Activated T-helper 1 cell treated with Interleukin-2 at 50 U/mL for 16 hours (primary cell): ENCODE data around the gene SLITRK3.

Experiments used
- DNase-seq: peaks from one replicate; pipeline ENCODE4 v3.0.0-alpha.2; 2020; ENCODE audit warnings: low read depth

Gene SLITRK3, protein sequence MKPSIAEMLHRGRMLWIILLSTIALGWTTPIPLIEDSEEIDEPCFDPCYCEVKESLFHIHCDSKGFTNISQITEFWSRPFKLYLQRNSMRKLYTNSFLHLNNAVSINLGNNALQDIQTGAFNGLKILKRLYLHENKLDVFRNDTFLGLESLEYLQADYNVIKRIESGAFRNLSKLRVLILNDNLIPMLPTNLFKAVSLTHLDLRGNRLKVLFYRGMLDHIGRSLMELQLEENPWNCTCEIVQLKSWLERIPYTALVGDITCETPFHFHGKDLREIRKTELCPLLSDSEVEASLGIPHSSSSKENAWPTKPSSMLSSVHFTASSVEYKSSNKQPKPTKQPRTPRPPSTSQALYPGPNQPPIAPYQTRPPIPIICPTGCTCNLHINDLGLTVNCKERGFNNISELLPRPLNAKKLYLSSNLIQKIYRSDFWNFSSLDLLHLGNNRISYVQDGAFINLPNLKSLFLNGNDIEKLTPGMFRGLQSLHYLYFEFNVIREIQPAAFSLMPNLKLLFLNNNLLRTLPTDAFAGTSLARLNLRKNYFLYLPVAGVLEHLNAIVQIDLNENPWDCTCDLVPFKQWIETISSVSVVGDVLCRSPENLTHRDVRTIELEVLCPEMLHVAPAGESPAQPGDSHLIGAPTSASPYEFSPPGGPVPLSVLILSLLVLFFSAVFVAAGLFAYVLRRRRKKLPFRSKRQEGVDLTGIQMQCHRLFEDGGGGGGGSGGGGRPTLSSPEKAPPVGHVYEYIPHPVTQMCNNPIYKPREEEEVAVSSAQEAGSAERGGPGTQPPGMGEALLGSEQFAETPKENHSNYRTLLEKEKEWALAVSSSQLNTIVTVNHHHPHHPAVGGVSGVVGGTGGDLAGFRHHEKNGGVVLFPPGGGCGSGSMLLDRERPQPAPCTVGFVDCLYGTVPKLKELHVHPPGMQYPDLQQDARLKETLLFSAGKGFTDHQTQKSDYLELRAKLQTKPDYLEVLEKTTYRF

DNA sequence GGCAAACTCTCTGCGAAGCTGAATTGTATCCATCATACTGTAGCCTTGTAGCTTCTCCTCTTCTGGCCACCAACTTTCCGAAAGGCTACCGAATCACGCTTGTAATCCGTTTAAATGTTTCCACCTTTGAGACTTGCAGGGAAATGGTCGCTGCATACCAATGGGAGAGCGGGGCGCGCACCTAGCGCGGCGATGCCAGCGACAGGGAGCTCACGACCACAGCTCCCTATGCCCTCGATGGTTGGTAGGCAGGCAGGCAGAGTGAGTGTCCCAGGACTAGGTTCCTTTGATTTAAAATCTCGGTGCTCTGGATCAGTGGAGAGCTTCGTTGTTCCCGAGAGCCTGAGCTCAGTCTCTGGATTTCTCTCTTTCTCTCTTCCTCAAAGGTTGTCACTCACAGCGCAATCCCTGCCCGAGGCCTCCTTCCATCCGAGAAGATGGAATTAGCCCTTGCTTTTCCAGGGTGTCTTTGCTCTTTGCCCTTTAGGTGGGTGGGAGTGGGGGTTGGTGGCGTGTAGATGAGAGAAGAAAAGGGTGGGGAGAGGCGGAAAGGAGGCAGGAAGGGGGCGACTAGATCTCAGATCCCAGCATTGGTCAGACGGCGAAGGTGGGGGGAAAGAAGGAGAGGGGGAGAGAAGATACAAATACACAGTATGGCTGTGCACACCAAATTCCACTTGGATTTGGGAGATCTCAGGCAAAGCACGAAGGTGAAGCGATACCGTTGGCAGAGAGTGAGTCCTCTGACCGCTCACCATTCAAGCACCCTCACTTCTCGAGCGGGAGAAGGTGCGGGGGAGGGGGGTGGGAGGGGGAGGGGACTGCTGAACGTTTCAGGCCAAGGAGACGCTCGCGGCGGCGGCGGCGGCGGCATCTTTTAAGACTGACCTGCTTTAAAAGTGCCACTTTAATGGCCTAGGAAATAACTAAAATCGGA lies at the start of gene SLITRK3:
TSS of gene SLITRK3 (minus strand) at position 745 of the 937 bp plus-strand sequence. CDS start 5,554 bp downstream, outside the sequence.
- no peak for DNase-seq

DNA sequence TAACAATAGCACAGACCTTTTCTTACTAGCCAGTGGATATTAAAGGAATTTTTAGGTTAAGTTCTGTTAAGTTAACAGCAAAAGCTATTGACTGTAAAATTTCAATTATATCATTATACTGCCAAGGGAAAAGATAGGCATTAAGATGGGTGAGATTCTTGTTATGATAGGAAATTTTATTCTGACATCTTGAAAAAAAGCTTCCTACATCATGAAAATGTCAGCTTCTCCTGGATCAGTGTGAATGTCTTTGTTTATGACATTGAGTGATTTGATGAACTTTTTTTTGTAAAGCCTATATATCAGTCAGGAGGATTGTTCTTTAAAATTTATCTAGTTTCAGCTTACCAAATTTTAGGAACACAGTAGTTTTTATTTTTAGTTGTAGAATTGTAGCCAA lies 47.4 kb upstream of the SLITRK3 start:
- no peak for DNase-seq

DNA sequence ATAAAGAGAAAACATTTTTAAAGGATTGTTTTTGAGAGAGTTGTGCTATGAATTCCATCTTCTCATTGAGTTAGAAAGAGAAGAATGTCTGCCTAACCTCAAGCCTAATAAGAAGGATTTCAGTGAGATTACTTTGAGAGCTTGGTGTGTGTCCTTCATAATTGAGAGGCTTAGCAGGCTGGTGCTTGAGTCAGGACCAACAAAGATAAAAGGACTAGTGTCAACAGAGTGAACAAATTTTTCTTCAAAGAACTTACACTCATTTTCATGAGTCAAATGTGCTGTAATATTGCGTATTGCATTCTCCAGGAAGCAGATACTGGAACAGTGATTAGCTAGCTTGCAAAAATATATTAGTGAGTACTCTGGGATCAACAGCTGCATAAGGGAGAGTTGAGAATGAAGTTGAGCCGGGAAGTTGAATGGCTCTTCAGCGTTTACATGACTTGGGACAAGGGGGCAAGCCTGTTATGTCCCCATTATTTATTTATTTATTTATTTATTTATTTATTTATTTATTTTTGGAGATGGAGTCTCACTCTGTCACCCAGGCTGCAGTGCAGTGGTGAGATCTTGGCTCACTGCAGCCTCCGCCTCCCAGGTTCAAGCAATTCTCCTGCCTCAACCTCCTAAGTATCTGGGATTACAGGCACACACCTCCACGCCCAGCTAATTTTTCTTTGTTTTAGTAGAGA lies 37.5 kb upstream of the SLITRK3 start:
- DNase-seq: no peak

DNA sequence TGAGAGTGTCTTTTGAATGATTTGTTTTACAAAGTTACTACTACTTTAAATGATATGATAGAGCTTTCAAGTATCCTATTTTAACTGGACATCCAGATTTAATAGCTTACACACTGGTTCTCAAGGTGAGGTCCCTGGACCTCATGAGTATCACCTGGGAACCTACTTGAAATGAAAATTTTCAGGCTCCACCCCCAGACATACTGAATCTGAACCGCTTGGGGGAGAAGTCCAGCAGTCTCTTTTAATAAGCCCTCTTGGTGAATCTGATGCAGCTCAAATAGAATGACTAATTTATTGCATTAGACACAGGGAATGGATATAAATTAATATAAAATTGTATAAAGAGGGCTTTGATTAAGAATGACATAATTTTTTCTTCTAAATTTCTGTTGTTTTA lies 29.4 kb upstream of the SLITRK3 start:
- DNase-seq: no peak

DNA sequence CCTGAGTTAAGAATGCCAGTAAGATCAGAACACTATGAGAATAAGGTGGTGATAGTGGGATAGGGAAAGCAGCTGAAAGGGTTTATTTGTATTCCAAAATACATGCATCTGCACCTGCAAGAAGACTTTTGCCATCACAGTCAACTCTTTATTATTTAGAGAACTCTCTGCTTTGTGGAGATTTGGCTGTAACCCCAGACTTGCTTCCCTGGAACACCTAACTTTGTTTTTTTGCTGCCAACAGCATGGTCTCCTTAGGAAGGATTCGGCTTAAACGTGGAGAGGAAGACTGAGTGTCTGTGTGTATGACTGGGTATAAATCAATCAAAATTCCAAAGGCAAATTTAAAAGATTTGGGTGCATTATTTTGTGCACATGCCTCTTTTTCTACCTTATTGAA lies 21.6 kb upstream of the SLITRK3 start:
- DNase-seq: no peak

DNA sequence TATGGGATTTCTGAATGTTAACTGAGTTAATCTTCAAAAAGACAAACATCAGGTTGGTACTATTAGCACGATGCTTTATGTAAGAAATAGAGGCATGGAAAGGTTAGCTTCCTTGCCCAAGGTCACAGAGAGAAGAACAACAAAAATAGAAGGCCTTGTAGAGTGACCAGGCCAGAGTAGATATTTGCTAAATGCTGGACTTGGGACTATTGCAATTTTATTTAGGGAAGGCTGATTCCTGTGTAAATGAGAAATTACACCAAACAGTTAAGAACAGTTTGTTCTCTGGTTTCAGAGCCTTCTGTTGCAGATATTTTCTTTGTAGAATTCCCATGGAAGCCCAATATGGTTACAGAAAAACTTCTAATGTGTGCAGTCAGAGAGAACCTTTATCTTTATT lies 16.4 kb upstream of the SLITRK3 start:
- no peak for DNase-seq

DNA sequence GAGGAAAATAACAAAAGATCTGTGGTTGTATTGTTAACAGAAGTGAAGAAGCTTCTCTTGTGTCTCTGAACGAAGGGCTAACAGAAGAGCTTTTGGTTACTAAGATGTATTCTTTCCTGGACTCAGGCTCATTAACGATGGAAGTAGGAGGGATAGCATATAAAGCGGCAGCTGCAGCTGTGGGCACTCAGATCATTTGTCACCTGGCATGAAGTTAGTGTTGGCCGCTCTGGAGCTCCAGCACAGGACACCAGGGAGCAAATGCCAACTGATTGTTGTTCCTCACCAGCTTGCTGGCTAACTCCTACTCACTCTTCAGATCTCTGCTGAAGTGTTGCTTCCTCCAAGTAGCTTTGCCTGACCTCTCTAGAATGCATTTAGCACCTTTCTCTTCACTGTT lies 15.5 kb upstream of the SLITRK3 start:
- no peak for DNase-seq

DNA sequence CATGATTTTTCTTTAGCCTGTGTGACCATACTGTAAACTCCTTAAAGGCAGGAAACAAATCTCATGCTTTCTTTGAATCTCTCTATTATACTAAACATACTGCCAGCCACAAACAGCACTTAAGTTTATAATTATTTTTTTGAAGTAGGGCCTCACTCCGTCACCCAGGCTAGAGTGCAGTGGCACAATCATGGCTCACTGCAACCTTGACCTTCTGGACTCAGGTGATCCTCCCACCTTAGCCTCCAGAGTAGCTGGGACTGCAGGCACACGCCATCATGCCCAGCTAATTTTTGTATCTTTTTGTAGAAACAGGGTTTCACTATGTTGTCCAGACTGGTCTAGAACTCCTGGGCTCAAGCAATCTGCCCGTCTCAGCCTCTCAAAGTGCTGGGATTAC lies 14.5 kb upstream of the SLITRK3 start:
- no peak for DNase-seq

DNA sequence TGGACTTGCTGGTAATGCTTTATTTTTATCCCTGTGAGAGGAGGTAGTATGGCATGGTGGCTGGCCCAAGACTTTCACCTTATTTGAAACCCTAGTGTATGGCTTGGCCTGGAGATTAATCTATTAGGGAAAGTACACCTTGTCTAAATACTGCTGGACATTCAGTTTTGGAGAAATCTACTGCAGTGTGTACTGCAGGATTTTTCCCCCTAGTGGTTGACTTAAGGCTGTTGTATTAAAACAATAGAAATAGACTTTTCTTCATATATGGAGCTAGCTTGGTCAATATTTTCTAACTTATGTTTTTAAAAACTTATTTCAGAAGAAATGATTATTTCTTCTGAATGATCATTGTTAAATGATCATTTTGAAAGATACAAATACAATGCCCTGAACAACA lies 13.9 kb upstream of the SLITRK3 start:
- no peak for DNase-seq

DNA sequence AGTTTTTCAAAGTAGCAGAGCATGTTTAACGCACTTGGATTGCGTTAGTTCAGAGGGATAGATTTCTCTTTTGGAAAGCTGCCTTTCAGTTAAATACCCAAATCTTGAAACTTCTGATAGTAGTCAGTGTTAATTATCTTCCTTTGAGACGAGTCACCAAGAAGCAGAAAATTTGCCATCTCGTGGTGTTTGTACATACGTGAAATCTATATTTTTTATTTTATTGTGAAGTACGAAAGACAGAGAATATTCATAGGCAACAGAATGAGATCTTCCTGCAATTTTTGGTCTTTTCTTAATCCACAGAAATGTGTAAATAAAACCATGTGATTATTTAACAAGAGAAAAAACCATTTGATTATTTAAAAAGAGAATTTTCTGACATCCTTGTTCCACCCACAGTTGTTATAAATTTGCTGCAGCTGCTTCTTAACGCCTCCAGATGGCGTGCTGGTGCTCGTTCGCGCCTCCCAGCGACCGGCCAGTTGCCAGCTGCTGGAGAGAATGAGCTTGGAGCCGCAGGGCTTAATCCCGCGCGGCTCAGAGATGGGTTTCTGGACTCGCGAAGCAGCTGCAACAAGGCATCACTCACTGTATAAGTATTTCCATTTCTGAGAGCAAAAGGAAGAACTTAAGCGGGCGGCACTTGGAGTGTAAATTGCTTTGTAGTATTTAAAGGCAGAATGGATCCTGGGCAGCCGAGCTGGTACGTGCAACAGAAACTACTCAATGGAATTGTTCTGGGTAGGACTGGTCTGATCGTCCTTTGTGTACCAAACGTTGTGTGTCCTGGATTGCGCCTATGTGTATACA lies 10.5 kb upstream of the SLITRK3 start:
- no peak for DNase-seq

DNA sequence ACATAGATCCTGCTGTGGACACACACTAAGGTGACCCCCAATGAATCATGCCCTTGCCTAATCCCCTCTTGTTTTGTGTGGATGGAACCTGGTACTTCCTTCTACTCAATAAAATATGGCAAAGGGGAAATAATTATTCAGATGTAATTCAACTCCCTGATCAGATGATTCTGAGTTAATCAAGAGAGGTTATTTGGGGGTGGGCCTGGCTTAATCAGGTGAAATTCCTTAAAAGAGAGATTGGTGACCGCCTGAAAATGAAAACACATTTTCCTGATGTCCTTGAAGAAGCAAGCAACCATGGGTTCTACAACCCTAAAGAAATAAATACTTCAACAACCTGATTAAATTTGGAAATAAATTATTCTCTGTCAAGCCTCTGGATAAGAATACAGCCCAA lies 8.3 kb upstream of the SLITRK3 start:
- DNase-seq: no peak

DNA sequence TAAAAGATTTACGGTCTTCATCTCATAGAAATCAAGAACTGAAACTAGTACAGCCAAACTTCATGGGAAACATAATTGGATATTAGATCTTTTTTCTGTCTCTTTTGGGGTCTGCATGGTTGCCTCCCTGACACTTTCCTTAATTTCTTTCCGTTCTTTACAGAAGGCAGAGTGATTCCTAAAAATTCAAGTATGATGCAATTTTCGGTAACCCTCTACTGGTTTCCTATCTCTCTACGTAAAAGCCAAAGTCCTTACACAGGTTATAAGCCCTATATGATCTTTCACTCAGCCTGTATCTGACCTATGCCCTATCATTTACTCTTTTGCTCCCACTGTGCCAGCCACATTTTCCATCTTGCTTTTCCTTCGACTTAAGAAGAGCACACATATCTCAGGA lies 6.8 kb upstream of the SLITRK3 start:
- DNase-seq: no peak

DNA sequence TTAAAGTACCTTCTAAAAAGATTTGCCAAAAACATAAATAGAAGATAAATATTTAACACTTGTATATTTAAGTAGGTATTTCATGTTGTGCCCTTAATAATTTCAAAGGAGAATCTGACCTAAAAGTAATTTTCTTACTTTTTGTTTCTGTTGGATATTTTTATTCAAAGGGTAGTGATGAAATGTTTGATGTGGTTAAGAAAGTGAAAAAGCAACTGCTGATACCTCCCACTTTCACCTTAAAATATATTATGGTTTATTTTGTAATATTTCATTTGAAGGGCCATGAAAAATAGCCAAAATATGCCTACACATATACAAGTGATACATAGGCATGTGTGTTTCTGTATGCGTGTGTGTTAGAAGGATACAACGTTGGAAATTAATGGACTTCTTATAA lies 5.8 kb upstream of the SLITRK3 start:
- DNase-seq: no peak

DNA sequence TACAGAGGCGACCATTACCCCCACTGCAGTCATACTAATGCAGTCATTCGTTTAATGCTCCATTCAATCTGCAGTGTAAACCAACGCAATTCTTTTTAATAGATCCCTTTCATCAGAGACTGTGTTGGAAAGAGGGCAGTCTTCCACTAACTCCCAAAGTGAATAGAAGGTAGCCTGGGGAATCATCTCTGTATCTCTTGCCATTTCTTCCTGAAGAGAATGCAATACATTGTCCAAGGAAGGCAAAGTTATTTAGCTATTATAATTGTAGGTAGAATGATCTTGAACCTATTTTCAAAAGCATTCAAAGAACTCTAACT lies 1.3 kb upstream of the SLITRK3 start:
- no peak for DNase-seq

DNA sequence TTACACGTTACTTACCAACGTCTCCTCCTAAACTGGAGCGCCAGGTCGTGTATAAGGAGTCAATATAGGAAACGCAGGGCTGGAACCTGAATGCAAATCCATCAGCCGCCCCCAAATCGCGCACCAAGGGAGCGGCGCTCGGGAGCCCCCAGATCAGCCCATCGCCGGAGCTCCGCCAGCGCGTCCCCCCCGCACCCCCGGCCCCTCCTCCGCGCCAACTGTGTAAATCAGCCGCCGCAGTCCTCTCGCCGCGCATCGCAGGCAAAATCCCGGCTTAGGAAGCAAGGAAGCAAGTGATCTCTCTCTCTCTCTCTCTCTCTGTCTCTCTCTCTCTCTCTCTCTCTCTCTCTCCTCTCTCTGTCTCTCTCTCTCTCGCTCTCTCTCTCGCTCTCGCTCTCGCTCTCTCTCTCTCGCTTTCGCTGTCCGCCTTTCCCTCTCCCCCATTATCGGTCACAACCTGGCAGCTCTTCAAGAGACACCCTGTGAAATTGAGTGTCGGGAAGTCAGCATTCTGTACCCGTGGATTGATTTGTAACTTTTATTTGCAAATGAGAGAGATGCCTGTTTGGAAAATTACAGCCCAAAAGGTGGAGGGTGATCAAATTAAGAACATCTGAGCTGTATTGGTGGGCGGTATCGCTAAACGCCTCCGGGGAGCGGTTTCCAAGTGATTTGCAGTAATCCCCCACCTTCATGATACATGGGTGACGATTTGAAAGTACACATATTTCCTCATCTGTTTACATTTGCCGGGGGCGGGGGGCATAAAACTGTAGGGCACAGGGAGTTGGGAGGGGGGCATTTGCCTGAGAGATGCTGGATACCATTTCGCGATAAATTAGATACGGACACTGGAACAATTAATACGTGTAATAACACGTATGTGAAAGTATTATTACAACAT lies 645 bp upstream of the SLITRK3 start:
- DNase-seq: no peak

DNA sequence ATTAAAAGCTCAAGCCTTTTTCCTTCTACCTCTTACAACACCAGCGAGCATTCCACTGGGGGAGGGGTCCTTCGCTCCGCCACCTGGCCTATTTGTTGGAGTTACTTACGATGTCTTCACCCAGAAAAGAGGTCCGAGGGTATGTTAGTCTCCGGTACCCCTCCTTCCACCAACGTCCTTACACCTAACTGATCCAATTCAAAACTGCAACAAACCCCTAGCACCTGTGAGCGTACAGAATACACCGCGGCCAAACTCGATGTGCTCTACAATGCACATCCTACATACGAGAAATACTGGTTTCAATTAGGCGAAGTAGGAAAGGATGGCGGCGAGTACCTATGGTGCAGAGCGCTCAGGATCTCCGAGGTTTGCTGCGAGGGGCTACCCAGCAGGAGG lies 944 bp downstream of the SLITRK3 start:
- no peak for DNase-seq

DNA sequence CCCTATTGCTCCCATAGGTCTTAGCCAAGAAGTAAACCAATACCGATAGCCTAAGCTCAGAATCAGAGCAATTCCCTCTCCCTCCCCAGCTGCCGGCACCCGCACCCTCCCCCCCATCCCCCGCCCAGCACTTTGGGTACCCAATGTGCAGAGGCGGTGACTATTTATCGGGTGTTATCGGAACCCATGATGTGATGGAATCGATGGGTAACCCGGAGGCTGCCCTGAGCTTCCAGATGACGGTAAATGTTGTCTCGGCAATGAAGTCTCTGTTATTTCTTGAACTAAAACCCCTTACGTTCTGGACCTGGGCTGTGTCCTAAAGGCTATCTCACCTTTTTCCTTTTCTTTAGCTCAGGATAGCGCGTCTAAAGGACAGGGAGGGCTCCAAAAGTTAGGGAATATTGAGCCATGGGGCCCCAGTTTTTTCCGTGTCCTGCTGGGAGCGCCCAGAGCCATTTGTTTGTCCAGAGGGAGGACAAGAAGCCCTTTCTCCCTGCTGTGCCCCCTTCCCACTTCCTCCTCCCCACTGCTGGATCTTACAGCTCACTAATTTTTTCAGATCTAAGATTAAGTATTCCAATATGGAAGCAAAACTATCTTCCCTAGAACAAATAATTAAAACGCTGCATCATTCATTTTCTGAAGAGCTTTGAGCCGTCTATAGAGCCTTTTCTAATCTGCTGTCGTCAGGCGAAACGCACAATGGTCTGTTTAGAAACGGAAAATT lies 1.5 kb downstream of the SLITRK3 start:
- DNase-seq: no peak

DNA sequence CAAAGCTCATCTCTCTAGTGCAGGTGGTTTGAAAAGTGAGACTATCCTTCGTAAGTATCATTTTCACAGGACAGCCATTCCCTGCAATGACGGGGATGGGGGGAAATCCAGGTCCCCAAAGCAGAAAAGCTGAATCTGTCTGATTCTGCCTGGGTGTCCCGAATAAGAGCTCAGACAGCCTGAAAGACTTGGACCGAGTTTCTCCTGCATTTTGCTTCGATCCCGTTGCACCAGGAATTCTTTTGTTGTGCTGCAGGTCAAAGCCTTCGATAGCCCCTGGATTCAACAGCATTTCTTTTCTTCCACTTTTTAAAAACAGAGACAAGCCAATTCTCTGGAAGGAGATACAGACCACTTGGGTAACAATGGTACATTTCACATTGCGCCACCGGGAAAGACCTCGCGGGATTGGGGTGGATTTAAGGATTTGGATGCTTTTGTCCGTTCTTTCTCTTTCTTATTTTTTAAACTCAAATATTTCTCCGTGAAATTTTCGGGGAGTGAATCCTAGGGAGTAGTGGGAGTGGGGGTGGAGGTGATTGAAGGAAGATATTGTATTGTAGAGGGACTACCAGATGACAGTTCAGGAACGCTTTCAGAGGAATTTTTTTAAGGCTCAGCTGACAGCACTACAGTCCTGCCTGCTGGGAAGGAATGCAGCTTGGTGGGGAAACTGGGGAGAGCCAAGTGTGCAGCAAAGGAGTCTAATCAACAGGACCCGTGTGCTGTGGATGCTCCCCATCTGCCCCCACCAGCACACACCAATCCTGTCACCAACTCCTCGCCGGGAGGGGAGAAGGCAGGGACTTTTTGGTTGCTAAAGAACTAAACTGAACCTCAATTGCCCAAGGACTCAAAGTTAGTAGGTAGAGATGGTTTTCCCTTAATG lies 2.6 kb downstream of the SLITRK3 start:
- no peak for DNase-seq
